IMR-90 (cell line): ENCODE measurements around the gene C4orf17. TPM values are rescaled to one million over a fixed set of nuclear protein-coding genes. Genes with fewer than 3 reads are reported as not detected.

ENCODE experiments used
- ATAC-seq: fragments of 200-7000 bp; cut with Tn5 transposase; 2 replicates; pipeline ENCODE4 v1.9.1; 2020; ENCODE audit warnings: low read depth, mild to moderate bottlenecking, moderate library complexity
- BruUV-seq: library from RNA; stranded (reverse); fragments of 400-500 nt; replicated peaks from 2 replicates; lab custom pipeline; 2021; lab: Mats Ljungman, UMichigan
- CTCF ChIA-PET: fragments of 300-600 bp; formaldehyde crosslinking; extraction: SDS; loops from one replicate; lab custom pipeline; 2021; ENCODE audit warnings: antibody characterized with exemption; lab: Yijun Ruan, JAX
- POLR2A ChIA-PET: fragments of 300-600 bp; sonication (Branson Sonifier 250); formaldehyde crosslinking; loops from one replicate; lab custom pipeline; 2022; ENCODE audit warnings: antibody characterized with exemption; ENCODE audit not compliant: unreplicated experiment; lab: Charles Lee
- DNase-seq: peaks from one replicate; pipeline ENCODE4 v3.0.0; 2013
- H2AFZ ChIP-seq: replicated peaks from 2 replicates; pipeline ENCODE3; 2013; ENCODE audit warnings: low read length, mild to moderate bottlenecking; ENCODE audit not compliant: poor library complexity
- H2AK5ac ChIP-seq: 2 replicates; pipeline ENCODE4 v1.6.1; 2013; ENCODE audit warnings: low read depth, low read length, inconsistent platforms
- H2AK9ac ChIP-seq: replicated peaks from 2 replicates; pipeline ENCODE3; 2013; ENCODE audit warnings: mild to moderate bottlenecking, low read depth, low read length, moderate library complexity; ENCODE audit not compliant: poor library complexity
- H2BK120ac ChIP-seq: 2 replicates; pipeline ENCODE4 v1.6.1; 2013; ENCODE audit warnings: low read depth, low read length, inconsistent platforms
- H2BK15ac ChIP-seq: 3 replicates; pipeline ENCODE4 v1.6.1; 2013; ENCODE audit warnings: low read depth, low read length, inconsistent platforms
- H2BK20ac ChIP-seq: 2 replicates; pipeline ENCODE4 v1.6.1; 2013; ENCODE audit warnings: low read depth, mild to moderate bottlenecking, inconsistent platforms, low read length, moderate library complexity
- H2BK5ac ChIP-seq: 2 replicates; pipeline ENCODE4 v1.6.1; 2013; ENCODE audit warnings: mild to moderate bottlenecking, low read depth, low read length, inconsistent platforms; ENCODE audit not compliant: poor library complexity, severe bottlenecking
- H3K14ac ChIP-seq: replicated peaks from 2 replicates; pipeline ENCODE4 v1.6.1; 2013; ENCODE audit warnings: low read depth, low read length, inconsistent platforms
- H3K18ac ChIP-seq: 2 replicates; pipeline ENCODE4 v1.6.1; 2013; ENCODE audit warnings: low read depth, low read length, control low read depth
- H3K23ac ChIP-seq: 2 replicates; pipeline ENCODE4 v1.6.1; 2013; ENCODE audit warnings: low read depth, low read length, inconsistent platforms
- H3K27ac ChIP-seq: 2 replicates; pipeline ENCODE4 v1.5.1; 2013; ENCODE audit warnings: mild to moderate bottlenecking, control low read depth, low read length; ENCODE audit not compliant: insufficient read depth
- H3K27me3 ChIP-seq: 2 replicates; pipeline ENCODE4 v1.6.1; 2013; ENCODE audit warnings: low read length; ENCODE audit not compliant: control insufficient read depth, insufficient read depth
- H3K36me3 ChIP-seq: 2 replicates; pipeline ENCODE4 v1.6.1; 2013; ENCODE audit warnings: low read length, mixed read lengths; ENCODE audit not compliant: control insufficient read depth, insufficient read depth
- H3K4ac ChIP-seq: 2 replicates; pipeline ENCODE4 v1.6.1; 2013; ENCODE audit warnings: low read depth, low read length, inconsistent platforms
- H3K4me1 ChIP-seq: 2 replicates; pipeline ENCODE4 v1.6.1; 2013; ENCODE audit warnings: low read length, mixed read lengths; ENCODE audit not compliant: control insufficient read depth, insufficient read depth
- H3K4me2 ChIP-seq: 2 replicates; pipeline ENCODE4 v1.6.1; 2013; ENCODE audit warnings: low read depth, mild to moderate bottlenecking, control low read depth, low read length, moderate library complexity
- H3K4me3 ChIP-seq: 2 replicates; pipeline ENCODE4 v1.5.1; 2013; ENCODE audit warnings: low read depth, mild to moderate bottlenecking, control low read depth, low read length, moderate library complexity; ENCODE audit not compliant: insufficient read depth
- H3K56ac ChIP-seq: 2 replicates; pipeline ENCODE4 v1.6.1; 2013; ENCODE audit warnings: low read length, inconsistent platforms; ENCODE audit not compliant: insufficient read depth; ENCODE audit errors: extremely low read depth
- H3K79me1 ChIP-seq, 2 experiments: 2 replicates each; pipeline ENCODE4 v1.6.1; 2013; ENCODE audit warnings: low read length in 2 of 2, inconsistent platforms in 1 of 2, low read depth in 1 of 2
- H3K9ac ChIP-seq: 2 replicates; pipeline ENCODE4 v1.6.1; 2013; ENCODE audit warnings: low read depth, low read length, control low read depth
- H3K9me1 ChIP-seq: 2 replicates; pipeline ENCODE4 v1.6.1; 2013; ENCODE audit warnings: low read length, inconsistent platforms; ENCODE audit not compliant: insufficient read depth
- H3K9me3 ChIP-seq: 2 replicates; pipeline ENCODE4 v1.6.1; 2013; ENCODE audit warnings: low read length; ENCODE audit not compliant: control insufficient read depth, insufficient read depth
- H4K20me1 ChIP-seq: 2 replicates; pipeline ENCODE4 v1.6.1; 2013; ENCODE audit warnings: low read length, inconsistent platforms; ENCODE audit not compliant: insufficient read depth
- H4K5ac ChIP-seq: 2 replicates; pipeline ENCODE4 v1.6.1; 2013; ENCODE audit warnings: mild to moderate bottlenecking, low read depth, low read length, control low read depth
- H4K8ac ChIP-seq, 2 experiments: 2 replicates each; pipeline ENCODE4 v1.6.1; 2013; ENCODE audit warnings: low read depth in 2 of 2, low read length in 2 of 2, control low read depth in 1 of 2, inconsistent platforms in 1 of 2
- H4K91ac ChIP-seq: 2 replicates; pipeline ENCODE4 v1.6.1; 2013; ENCODE audit warnings: low read depth, low read length, inconsistent platforms; ENCODE audit not compliant: insufficient read depth
- CEBPB ChIP-seq: IDR thresholded peaks from 2 replicates; pipeline ENCODE4 v1.6.1; 2012; ENCODE audit warnings: low read depth, low read length, improper control_type of control experiment
- CHD1 ChIP-seq: IDR thresholded peaks from 2 replicates; pipeline ENCODE4 v1.6.1; 2012; ENCODE audit warnings: low read depth, low read length, improper control_type of control experiment
- MAZ ChIP-seq: IDR thresholded peaks from 2 replicates; pipeline ENCODE4 v1.6.1; 2012; ENCODE audit warnings: low read depth, mild to moderate bottlenecking, low read length, improper control_type of control experiment, moderate library complexity, borderline replicate concordance
- NFE2L2 ChIP-seq: fragments of 150-350 bp; IDR thresholded peaks from 2 replicates; pipeline ENCODE4 v1.6.1; 2016; ENCODE audit warnings: low read depth, mild to moderate bottlenecking, low read length
- POLR2A ChIP-seq: IDR thresholded peaks from 2 replicates; pipeline ENCODE4 v1.6.1; 2012; ENCODE audit warnings: mild to moderate bottlenecking, low read depth, low read length
- RAD21 ChIP-seq: IDR thresholded peaks from 2 replicates; pipeline ENCODE4 v1.6.1; 2012; ENCODE audit warnings: low read length, improper control_type of control experiment
- RCOR1 ChIP-seq: IDR thresholded peaks from 2 replicates; pipeline ENCODE4 v1.6.1; 2012; ENCODE audit warnings: mild to moderate bottlenecking, low read length, improper control_type of control experiment; ENCODE audit not compliant: insufficient replicate concordance
- RFX5 ChIP-seq: IDR thresholded peaks from 2 replicates; pipeline ENCODE4 v1.8.0; 2012; ENCODE audit warnings: low read depth, mild to moderate bottlenecking, low read length, moderate library complexity
- SMC3 ChIP-seq: fragments of 150-350 bp; IDR thresholded peaks from 2 replicates; pipeline ENCODE4 v1.6.1; 2016; ENCODE audit warnings: low read depth, mild to moderate bottlenecking, antibody characterized with exemption, low read length, moderate library complexity
- dilution Hi-C: fragments of 300-500 bp; cut with HindIII; formaldehyde crosslinking; loops from one replicate; pipeline ENCODE4 v1.14.3; 2018; ENCODE audit warnings: low sequenced_read_pairs; ENCODE audit not compliant: unreplicated experiment
- in situ Hi-C: fragments of 300-500 bp; cut with MboI; formaldehyde crosslinking; loops from 3 replicates; pipeline ENCODE4 v1.14.3; 2019; ENCODE audit warnings: low sequenced_read_pairs, inconsistent platforms, mixed read lengths
- intact Hi-C: fragments of 100-400 bp; cut with micrococcal nuclease; formaldehyde crosslinking; loops from 2 replicates; pipeline ENCODE4 v1.10.0; 2022
- polyA plus RNA-seq, 3 experiments: library from polyadenylated mRNA; depleted of rRNA; stranded (reverse); fragments of >200 nt; gene quantifications; 2 replicates each; pipeline ENCODE4 v1.2.3, GENCODE V29; 2012; ENCODE audit warnings: low replicate concordance in 1 of 3
- total RNA-seq: library from RNA; depleted of rRNA; stranded (reverse); fragments of >200 nt; gene quantifications from 2 replicates; pipeline ENCODE4 v1.2.3, GENCODE V29; 2012
- TF ChIP-seq, protein P1 (sequence below): conservative IDR thresholded peaks from 2 replicates; pipeline ENCODE4 v1.5.1; 2012; ENCODE audit warnings: mild to moderate bottlenecking, low read depth, low read length, improper control_type of control experiment

The C4orf17 gene
- total and polyA plus RNA-seq, 2 of the 4 experiments (the other 2 are of a cell fraction) = not detected

DNA sequence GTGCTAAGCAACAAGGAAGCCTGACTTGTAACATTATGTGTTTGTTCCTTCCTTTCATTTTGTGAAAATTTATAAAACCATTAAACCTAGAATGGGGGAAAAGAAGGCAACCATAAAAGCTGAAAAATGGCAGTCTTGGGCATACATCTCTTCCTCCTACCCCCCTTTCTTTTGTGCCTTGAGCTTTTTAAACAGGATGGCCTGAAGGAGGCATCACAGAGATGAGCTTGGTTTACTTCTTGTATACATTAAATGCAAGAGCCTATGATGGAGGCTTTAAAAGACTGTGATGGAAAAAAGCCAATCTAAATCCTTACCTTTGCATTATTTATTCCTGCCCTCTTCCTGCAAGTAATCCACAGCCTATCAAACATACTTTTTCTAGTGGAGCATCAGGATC lies 39.5 kb upstream of the C4orf17 start:
- Histone ChIP-seq H3K9me3 (no peaks in the 10 kb centered on the region), H3K4me2 (no peak overlapping the region), H3K23ac (no peak overlapping the region), H2AFZ (no peak overlapping the region), H2AK5ac (no peak overlapping the region), H3K4me3 (no peak overlapping the region), H3K4ac (no peak overlapping the region), H3K18ac (no peak overlapping the region), H4K8ac (no peak overlapping the region), H2BK15ac (no peak overlapping the region), H3K56ac (no peak overlapping the region), H2BK120ac (no peak overlapping the region), H3K14ac (no peak overlapping the region), H3K36me3 (no peaks in the 10 kb centered on the region), H4K91ac (no peak overlapping the region), H4K20me1 (no peaks in the 10 kb centered on the region), H3K9ac (no peak overlapping the region), H3K9me1 (no peaks in the 10 kb centered on the region), H3K27ac (no peak overlapping the region), H2BK20ac (no peak overlapping the region), H3K4me1 (no peaks in the 10 kb centered on the region), H4K5ac (no peak overlapping the region), H2AK9ac (no peak overlapping the region), H3K27me3 (no peaks in the 10 kb centered on the region; the same call in 1 of the 2 replicates), H3K79me1 (no peaks in the 10 kb centered on the region), H2BK5ac (no peak overlapping the region)
- in situ Hi-C loops (no loop called here), intact Hi-C loops (no loop called here), dilution Hi-C loops (no loop called here)
- CTCF ChIA-PET = interaction anchor here (1.0 kb wide), 1 partner anchor 624 kb away, joined by 3 read pairs; no protein-coding TSS in a partner anchor
- DNase-seq = no peak
- BruUV-seq = no TSS peak
- no peak for ATAC-seq
- POLR2A ChIA-PET = no interaction called here
- no peak for TF ChIP-seq RCOR1
- TF ChIP-seq POLR2A = no peak
- TF ChIP-seq CEBPB = no peak
- TF ChIP-seq MAZ = no peak
- TF ChIP-seq RAD21 = no peak
- TF ChIP-seq, protein P1, sequence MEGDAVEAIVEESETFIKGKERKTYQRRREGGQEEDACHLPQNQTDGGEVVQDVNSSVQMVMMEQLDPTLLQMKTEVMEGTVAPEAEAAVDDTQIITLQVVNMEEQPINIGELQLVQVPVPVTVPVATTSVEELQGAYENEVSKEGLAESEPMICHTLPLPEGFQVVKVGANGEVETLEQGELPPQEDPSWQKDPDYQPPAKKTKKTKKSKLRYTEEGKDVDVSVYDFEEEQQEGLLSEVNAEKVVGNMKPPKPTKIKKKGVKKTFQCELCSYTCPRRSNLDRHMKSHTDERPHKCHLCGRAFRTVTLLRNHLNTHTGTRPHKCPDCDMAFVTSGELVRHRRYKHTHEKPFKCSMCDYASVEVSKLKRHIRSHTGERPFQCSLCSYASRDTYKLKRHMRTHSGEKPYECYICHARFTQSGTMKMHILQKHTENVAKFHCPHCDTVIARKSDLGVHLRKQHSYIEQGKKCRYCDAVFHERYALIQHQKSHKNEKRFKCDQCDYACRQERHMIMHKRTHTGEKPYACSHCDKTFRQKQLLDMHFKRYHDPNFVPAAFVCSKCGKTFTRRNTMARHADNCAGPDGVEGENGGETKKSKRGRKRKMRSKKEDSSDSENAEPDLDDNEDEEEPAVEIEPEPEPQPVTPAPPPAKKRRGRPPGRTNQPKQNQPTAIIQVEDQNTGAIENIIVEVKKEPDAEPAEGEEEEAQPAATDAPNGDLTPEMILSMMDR = no peak
- no peak for TF ChIP-seq NFE2L2
- no peak for TF ChIP-seq SMC3
- TF ChIP-seq CHD1 = no peak
- no peak for TF ChIP-seq RFX5
